H1 (cell line): ENCODE data around the gene SLC27A1. TPM values are rescaled to one million over a fixed set of nuclear protein-coding genes. Genes with fewer than 3 reads are reported as not detected.

ENCODE experiments used
- CTCF ChIA-PET: fragments of 300-600 bp; sonication (Branson Sonifier 250); formaldehyde crosslinking; loops from one replicate; lab custom pipeline; 2021; ENCODE audit not compliant: partially characterized antibody; lab: Charles Lee
- POLR2A ChIA-PET: fragments of 300-600 bp; sonication (Branson Sonifier 250); formaldehyde crosslinking; loops from one replicate; lab custom pipeline; 2021; ENCODE audit warnings: inconsistent platforms; ENCODE audit not compliant: partially characterized antibody; lab: Charles Lee
- DNase-seq, 2 experiments: peaks; one replicate each; pipeline versions ENCODE4 v3.0.0 to v3.0.0-alpha.2; 2010 to 2022; ENCODE audit warnings: low spot score in 2 of 2, low read depth in 1 of 2, mixed read lengths in 1 of 2
- FAIRE-seq: peaks from 2 replicates; lab custom pipeline; 2011; peaks lifted over from hg19 to GRCh38; lab: Jason Lieb, UNC
- H2AFZ ChIP-seq: 2 replicates; pipeline ENCODE4 v1.8.1; 2012; ENCODE audit warnings: low read length, inconsistent platforms
- H2AK5ac ChIP-seq: 2 replicates; pipeline ENCODE4 v1.6.1; 2013; ENCODE audit warnings: low read depth, low read length
- H2BK120ac ChIP-seq: replicated peaks from 2 replicates; pipeline ENCODE3; 2013; ENCODE audit warnings: low read depth, low read length, inconsistent platforms
- H2BK12ac ChIP-seq: 2 replicates; pipeline ENCODE4 v1.6.1; 2013; ENCODE audit warnings: low read depth, low read length
- H2BK15ac ChIP-seq: 2 replicates; pipeline ENCODE4 v1.6.1; 2013; ENCODE audit warnings: low read length
- H2BK20ac ChIP-seq: 2 replicates; pipeline ENCODE4 v1.6.1; 2013; ENCODE audit warnings: low read length
- H2BK5ac ChIP-seq: 2 replicates; pipeline ENCODE4 v1.6.1; 2013; ENCODE audit warnings: low read depth, low read length
- H3K14ac ChIP-seq: 2 replicates; pipeline ENCODE4 v1.6.1; 2013; ENCODE audit warnings: inconsistent platforms; ENCODE audit not compliant: insufficient read length
- H3K18ac ChIP-seq: 2 replicates; pipeline ENCODE4 v1.6.1; 2013; ENCODE audit warnings: low read length; ENCODE audit errors: extremely low read depth
- H3K23ac ChIP-seq: 2 replicates; pipeline ENCODE4 v1.6.1; 2013; ENCODE audit warnings: inconsistent platforms; ENCODE audit not compliant: insufficient read length
- H3K23me2 ChIP-seq: 2 replicates; pipeline ENCODE4 v1.6.1; 2013; ENCODE audit warnings: low read depth, low read length
- H3K27ac ChIP-seq: 2 replicates; pipeline ENCODE4 v1.6.1; 2011; ENCODE audit warnings: low read depth, low read length, inconsistent platforms
- H3K27me3 ChIP-seq, 4 experiments: replicated peaks in 1 of 4; 1 replicate in 1 of 4; 2 replicates in 3 of 4; pipeline versions ENCODE4 v1.6.1 to v1.8.1; 2011 to 2013; ENCODE audit warnings: low read length in 3 of 4, mild to moderate bottlenecking in 3 of 4, inconsistent platforms in 2 of 4, mixed read lengths in 2 of 4, moderate library complexity in 1 of 4; ENCODE audit not compliant: control insufficient read depth in 3 of 4, insufficient read depth in 3 of 4; ENCODE audit errors: extremely low read depth in 1 of 4
- H3K36me3 ChIP-seq, 4 experiments: 2 replicates each; pipeline versions ENCODE4 v1.6.1 to v1.8.1; 2011 to 2013; ENCODE audit warnings: mild to moderate bottlenecking in 4 of 4, low read length in 3 of 4, moderate library complexity in 2 of 4, control low read depth in 1 of 4, inconsistent platforms in 1 of 4; ENCODE audit not compliant: insufficient read depth in 4 of 4, control insufficient read depth in 2 of 4
- H3K4ac ChIP-seq: replicated peaks from 2 replicates; pipeline ENCODE3; 2013; ENCODE audit warnings: low read length, low read depth, mixed read lengths, inconsistent platforms; ENCODE audit not compliant: insufficient read length
- H3K4me1 ChIP-seq, 4 experiments: replicated peaks in 1 of 4; 1 replicate in 1 of 4; 2 replicates in 3 of 4; pipeline versions ENCODE4 v1.6.1 to v1.8.1; 2011 to 2013; ENCODE audit warnings: low read length in 3 of 4, inconsistent platforms in 2 of 4, mixed read lengths in 1 of 4; ENCODE audit not compliant: insufficient read depth in 4 of 4, control insufficient read depth in 3 of 4
- H3K4me2 ChIP-seq, 2 experiments: 2 replicates each; pipeline versions ENCODE4 v1.6.1 to v1.8.1; 2011 to 2013; ENCODE audit warnings: low read depth in 2 of 2, low read length in 2 of 2, control low read depth in 1 of 2, inconsistent platforms in 1 of 2, mild to moderate bottlenecking in 1 of 2; ENCODE audit not compliant: insufficient read depth in 1 of 2
- H3K4me3 ChIP-seq, 4 experiments: fragments of 200-600, 300-600 bp in 1 of 4; sonication (generic), shearing (Covaris generic), sonication (Bioruptor Twin) in 1 of 4; 2 replicates each; pipeline versions ENCODE4 v1.5.1 to v1.8.1; 2011 to 2016; ENCODE audit warnings: low read length in 4 of 4, low read depth in 3 of 4, control low read depth in 2 of 4, inconsistent platforms in 2 of 4, mild to moderate bottlenecking in 2 of 4, mixed read lengths in 1 of 4, moderate library complexity in 1 of 4; ENCODE audit not compliant: insufficient read depth in 2 of 4; ENCODE audit errors: extremely low read depth in 1 of 4
- H3K56ac ChIP-seq: replicated peaks from 2 replicates; pipeline ENCODE3; 2013; ENCODE audit warnings: low read depth, mild to moderate bottlenecking, mixed read lengths, low read length, inconsistent platforms; ENCODE audit not compliant: insufficient read length
- H3K79me1 ChIP-seq: 2 replicates; pipeline ENCODE4 v1.6.1; 2013; ENCODE audit warnings: low read depth, low read length, control low read depth
- H3K79me2 ChIP-seq, 2 experiments: 2 replicates each; pipeline versions ENCODE4 v1.6.1 to v1.8.1; 2012 to 2013; ENCODE audit warnings: low read length in 2 of 2, mild to moderate bottlenecking in 2 of 2, inconsistent platforms in 1 of 2; ENCODE audit not compliant: insufficient read depth in 2 of 2, control insufficient read depth in 1 of 2
- H3K9ac ChIP-seq, 4 experiments: replicated peaks in 1 of 4; 1 replicate in 1 of 4; 2 replicates in 3 of 4; pipeline versions ENCODE4 v1.6.1 to v1.8.1; 2011 to 2013; ENCODE audit warnings: low read depth in 3 of 4, low read length in 3 of 4, control low read depth in 2 of 4, mild to moderate bottlenecking in 2 of 4, moderate library complexity in 2 of 4, inconsistent platforms in 1 of 4; ENCODE audit errors: extremely low read depth in 1 of 4
- H3K9me3 ChIP-seq, 2 experiments: 2 replicates each; pipeline versions ENCODE4 v1.6.1 to v1.8.1; 2012 to 2013; ENCODE audit warnings: mild to moderate bottlenecking in 2 of 2, moderate library complexity in 2 of 2, control low read depth in 1 of 2, inconsistent platforms in 1 of 2, low read depth in 1 of 2, low read length in 1 of 2, mixed read lengths in 1 of 2; ENCODE audit not compliant: insufficient read depth in 2 of 2
- H4K20me1 ChIP-seq, 2 experiments: replicated peaks in 1 of 2; 2 replicates each; pipeline versions ENCODE3 to v1.8.1; 2011 to 2013; ENCODE audit warnings: inconsistent platforms in 2 of 2, low read length in 2 of 2, mild to moderate bottlenecking in 1 of 2; ENCODE audit not compliant: insufficient read depth in 2 of 2, control insufficient read depth in 1 of 2
- H4K5ac ChIP-seq: 2 replicates; pipeline ENCODE4 v1.6.1; 2013; ENCODE audit warnings: low read length, low read depth, mixed read lengths, inconsistent platforms; ENCODE audit not compliant: insufficient read length
- H4K8ac ChIP-seq: 2 replicates; pipeline ENCODE4 v1.8.0; 2013; ENCODE audit warnings: mild to moderate bottlenecking, moderate library complexity, low read length, inconsistent platforms; ENCODE audit not compliant: insufficient read depth; ENCODE audit errors: extremely low read depth
- H4K91ac ChIP-seq: replicated peaks from 2 replicates; pipeline ENCODE3; 2013; ENCODE audit warnings: low read length, mixed read lengths, inconsistent platforms; ENCODE audit not compliant: insufficient read length
- RAD21 ChIP-seq, 2 experiments: IDR thresholded peaks in 1 of 2; conservative IDR thresholded peaks in 1 of 2; 2 replicates each; pipeline ENCODE4 v1.6.1; 2011; ENCODE audit warnings: low read depth in 2 of 2, low read length in 2 of 2, improper control_type of control experiment in 1 of 2, inconsistent platforms in 1 of 2, mild to moderate bottlenecking in 1 of 2, moderate library complexity in 1 of 2
- TAF7 ChIP-seq: optimal IDR thresholded peaks from 2 replicates; pipeline ENCODE3; 2011; ENCODE audit warnings: low read depth, mild to moderate bottlenecking, inconsistent platforms, low read length, moderate library complexity, borderline replicate concordance
- WGBS, 2 experiments: shearing (Covaris generic) in 1 of 2; methylation state at CpG; one replicate each; pipeline versions ENCODE4 v1.1.6 to v1.1.7; 2013 to 2015; ENCODE audit warnings: low lambda C conversion rate in 2 of 2, mixed read lengths in 2 of 2, inconsistent platforms in 1 of 2, low coverage in 1 of 2, missing lambda C conversion rate in 1 of 2; ENCODE audit not compliant: insufficient replicate concordance in 2 of 2, insufficient coverage in 1 of 2, insufficient read length in 1 of 2; ENCODE audit errors: extremely low coverage in 1 of 2, missing lambda C conversion rate in 1 of 2; 5-methylcytosine and 5-hydroxymethylcytosine counted together
- polyA plus RNA-seq, 7 experiments: library from polyadenylated mRNA; depleted of rRNA in 3 of 7; stranded (reverse) in 5 of 7; unstranded in 2 of 7; fragments of >200 nt in 5 of 7; fragments of 200-250 nt in 2 of 7; gene quantifications; 1 replicate in 5 of 7; 2 replicates in 1 of 7; 4 replicates in 1 of 7; pipeline versions ENCODE4 v1.2.1 to v1.2.3, GENCODE V29; 2011 to 2013; ENCODE audit warnings: missing spikeins in 2 of 7, mixed read lengths in 2 of 7
- total RNA-seq: library from RNA; stranded (reverse); fragmentation: NEBNext Ultra II Directional; extraction: Animal tissue kit (Norgen Biotek cat#: 25700); gene quantifications from 2 replicates; pipeline ENCODE4 v1.2.1, GENCODE V29; 2021

SLC27A1 gene
- total and polyA plus RNA-seq, 2 of the 8 experiments (the other 6 are each of a cell fraction or from before 2014, with no cell fraction given): 7.5 to 9.1 TPM

DNA sequence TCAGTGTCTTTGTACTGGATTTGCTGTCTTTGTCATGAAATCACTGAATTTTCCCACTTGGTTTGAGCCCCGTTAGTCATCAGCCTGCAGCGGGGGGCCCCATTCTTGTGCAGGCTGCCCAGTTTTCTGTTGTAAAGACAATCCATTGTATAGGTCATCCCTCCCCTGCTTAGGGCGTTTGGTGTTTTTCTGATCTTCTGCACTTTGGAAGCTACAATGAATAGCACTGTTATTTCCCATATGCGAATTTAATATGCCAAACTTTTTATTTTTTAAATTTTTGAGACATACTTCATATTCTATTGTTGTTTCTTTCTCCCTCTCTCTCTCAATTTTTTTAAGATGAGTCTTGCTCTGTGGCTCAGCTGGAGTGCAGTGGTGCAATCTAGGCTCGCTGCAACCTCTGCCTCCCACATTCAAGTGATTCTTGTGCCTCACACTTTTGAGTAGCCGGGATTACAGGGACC lies 9.0 kb downstream of the SLC27A1 start:
- H2BK5ac ChIP-seq: no peak overlapping the region
- POLR2A ChIA-PET: interaction anchor here (0.6 to 1.3 kb wide), 3 partner anchors 8 to 20 kb away, joined by 3 read pairs; no protein-coding TSS in a partner anchor
- no peak overlapping the region for H2AFZ ChIP-seq
- H3K18ac ChIP-seq: no peak overlapping the region
- no peaks in the 10 kb centered on the region for H4K20me1 ChIP-seq
- H3K79me2 ChIP-seq: no peaks in the 10 kb centered on the region; a peak in 1 of 4 replicates
- H2AK5ac ChIP-seq: no peak overlapping the region
- no peak overlapping the region for H3K56ac ChIP-seq
- H2BK15ac ChIP-seq: no peak overlapping the region
- H2BK12ac ChIP-seq: no peak overlapping the region
- no peak overlapping the region for H3K27ac ChIP-seq
- no peaks in the 10 kb centered on the region for H3K27me3 ChIP-seq
- H3K4ac ChIP-seq: no peak overlapping the region
- no peak overlapping the region for H2BK120ac ChIP-seq
- no peak overlapping the region for H3K4me3 ChIP-seq
- no peaks in the 10 kb centered on the region for H3K9me3 ChIP-seq
- H3K14ac ChIP-seq: no peak overlapping the region
- no peak overlapping the region for H4K5ac ChIP-seq
- no peaks in the 10 kb centered on the region for H3K23me2 ChIP-seq
- no peak overlapping the region for H4K8ac ChIP-seq
- H3K23ac ChIP-seq: no peak overlapping the region
- H3K4me2 ChIP-seq: no peak overlapping the region
- 55% methylated on average over 6 of the region's 6 CpGs; no CpG with 5 or more reads in 1 of the 2 experiments for WGBS, 2 experiments
- no peak overlapping the region for H4K91ac ChIP-seq
- FAIRE-seq (no peak), DNase-seq (no peak)
- CTCF ChIA-PET: interaction anchor here (0.7 to 2.1 kb wide), 3 partner anchors 10 to 17 kb away, joined by 4 to 13 read pairs (median 6); no protein-coding TSS in a partner anchor
- peaks cover 0 to 6% (median 0%) of the 10 kb centered on the region in 4 experiments; a peak in 4 of 7 replicates for H3K4me1 ChIP-seq
- H3K36me3 ChIP-seq: no peaks in the 10 kb centered on the region
- no peak overlapping the region for H2BK20ac ChIP-seq
- H3K9ac ChIP-seq: no peak overlapping the region
- no peaks in the 10 kb centered on the region; the same call in 1 of the 2 replicates for H3K79me1 ChIP-seq
- TF ChIP-seq TAF7 (no peak), RAD21 (IDR thresholded peaks at IDR 0.05 in 1 of 2, conservative IDR thresholded peaks at IDR 0.05 in 1 of 2; ENCODE audit: low read depth in 2 of 2, low read length in 2 of 2) (no peak)
